Transverse colon (tissue), 4 donors: Measurements from ENCODE around the gene SCG3. TPM values are rescaled to one million over a fixed set of nuclear protein-coding genes. Genes with fewer than 3 reads are reported as not detected.

Experiments used
- DNase-seq: peaks from one replicate; pipeline ENCODE4 v3.0.0-alpha.2; 2019
- H3K27ac ChIP-seq, 4 donors: fragments of 200-600 bp; sonication (generic); 2 replicates each; pipeline ENCODE4 v1.5.1; 2016 to 2018; ENCODE audit warnings: inconsistent platforms in 4 of 4
- H3K27me3 ChIP-seq: fragments of 200-600 bp; sonication (generic); 2 replicates; pipeline ENCODE4 v1.5.1; 2017; ENCODE audit warnings: inconsistent platforms
- H3K36me3 ChIP-seq, 4 donors: fragments of 200-600 bp; sonication (generic); 2 replicates each; pipeline ENCODE4 v1.5.1; 2017 to 2019; ENCODE audit warnings: inconsistent platforms in 4 of 4
- H3K4me1 ChIP-seq, 4 donors: fragments of 200-600 bp; sonication (generic); 2 replicates each; pipeline ENCODE4 v1.5.1; 2017 to 2020; ENCODE audit warnings: inconsistent platforms in 4 of 4
- H3K4me3 ChIP-seq, 4 donors: fragments of 200-600 bp; sonication (generic); 1 replicate in 1 of 4; 2 replicates in 3 of 4; pipeline versions ENCODE4 v1.5.1 to v1.6.1; 2017 to 2019; ENCODE audit warnings: inconsistent platforms in 4 of 4
- H3K9me3 ChIP-seq, 2 donors: fragments of 200-600 bp; sonication (generic); 2 replicates each; pipeline ENCODE4 v1.5.1; 2017 to 2019; ENCODE audit warnings: inconsistent platforms in 2 of 2
- EP300 ChIP-seq: sonication (generic); formaldehyde crosslinking; IDR thresholded peaks from one replicate; pipeline ENCODE4 v1.6.1; 2017; ENCODE audit warnings: antibody characterized with exemption, low read depth
- POLR2A ChIP-seq: fragments of 450-650 bp; IDR thresholded peaks from one replicate; pipeline ENCODE4 v1.6.1; 2016; ENCODE audit warnings: antibody characterized with exemption, mild to moderate bottlenecking, moderate library complexity
- POLR2AphosphoS5 ChIP-seq, 3 donors: sonication (generic); formaldehyde crosslinking; IDR thresholded peaks; one replicate each; pipeline ENCODE4 v1.6.1; 2016; ENCODE audit warnings: antibody characterized with exemption in 3 of 3
- WGBS, 2 donors: methylation state at CpG; one replicate each; pipeline ENCODE4 v1.1.5; 2018; ENCODE audit warnings: low coverage in 1 of 2; 5-methylcytosine and 5-hydroxymethylcytosine counted together
- in situ Hi-C, 4 donors: fragments of 200-750 bp; cut with MboI; loops; one replicate each; pipeline versions ENCODE4 v1.15.0 to v1.15.1; 2017; ENCODE audit warnings: low sequenced_read_pairs in 3 of 4, low pct_ligation_motif_present in 1 of 4, low pct_unique_long_range_greater_than_20kb in 1 of 4
- intact Hi-C: fragments of 100-400 bp; cut with DNase I; formaldehyde crosslinking; loops from one replicate; pipeline ENCODE4 v1.15.1; 2023; ENCODE audit warnings: low total_unique reads
- total RNA-seq, 4 donors: library from RNA; depleted of rRNA; stranded (reverse); fragments of >200 nt; gene quantifications; one replicate each; pipeline ENCODE4 v1.1.0, GENCODE V29; 2016
- TF ChIP-seq, protein P1 (sequence below), 5 experiments: fragments of 200-600 bp in 3 of 5; fragments of 450-650 bp in 2 of 5; sonication (generic) in 3 of 5; IDR thresholded peaks; 1 replicate in 2 of 5; 2 replicates in 3 of 5; pipeline ENCODE4 v1.5.1; 2016 to 2017; ENCODE audit warnings: antibody characterized with exemption in 5 of 5, inconsistent platforms in 3 of 5, mild to moderate bottlenecking in 2 of 5, moderate library complexity in 1 of 5

The SCG3 gene
- 1 to 10 TPM in 1 of 4 donors, under 1 TPM in 2, not detected in 1; 0.55 to 3.6 (median 0.95) TPM for total RNA-seq

- WGBS, 2 donors, result 11 to 34% methylated on average over 6 to 38 of the region's 38 CpGs
- Histone ChIP-seq H3K27me3 (peaks cover 45% of the 10 kb centered on the region), H3K27ac (no peak within 1 kb of the TSS), H3K4me1 (peaks cover 0 to 8% (median 5%) of the 10 kb centered on the region in 4 donors), H3K9me3 (no peaks in the 10 kb centered on the region), H3K4me3 (peak within 1 kb of the TSS in 1 of 4 donors; percentile 19), H3K36me3 (no peaks in the 10 kb centered on the region)
- intact Hi-C loops (no loop called here), in situ Hi-C loops (no loop called here)
- TF ChIP-seq, protein P1, sequence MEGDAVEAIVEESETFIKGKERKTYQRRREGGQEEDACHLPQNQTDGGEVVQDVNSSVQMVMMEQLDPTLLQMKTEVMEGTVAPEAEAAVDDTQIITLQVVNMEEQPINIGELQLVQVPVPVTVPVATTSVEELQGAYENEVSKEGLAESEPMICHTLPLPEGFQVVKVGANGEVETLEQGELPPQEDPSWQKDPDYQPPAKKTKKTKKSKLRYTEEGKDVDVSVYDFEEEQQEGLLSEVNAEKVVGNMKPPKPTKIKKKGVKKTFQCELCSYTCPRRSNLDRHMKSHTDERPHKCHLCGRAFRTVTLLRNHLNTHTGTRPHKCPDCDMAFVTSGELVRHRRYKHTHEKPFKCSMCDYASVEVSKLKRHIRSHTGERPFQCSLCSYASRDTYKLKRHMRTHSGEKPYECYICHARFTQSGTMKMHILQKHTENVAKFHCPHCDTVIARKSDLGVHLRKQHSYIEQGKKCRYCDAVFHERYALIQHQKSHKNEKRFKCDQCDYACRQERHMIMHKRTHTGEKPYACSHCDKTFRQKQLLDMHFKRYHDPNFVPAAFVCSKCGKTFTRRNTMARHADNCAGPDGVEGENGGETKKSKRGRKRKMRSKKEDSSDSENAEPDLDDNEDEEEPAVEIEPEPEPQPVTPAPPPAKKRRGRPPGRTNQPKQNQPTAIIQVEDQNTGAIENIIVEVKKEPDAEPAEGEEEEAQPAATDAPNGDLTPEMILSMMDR (IDR thresholded peaks at IDR 0.05), result no peak
- TF ChIP-seq POLR2AphosphoS5 (IDR thresholded peaks at IDR 0.05), result no peak
- TF ChIP-seq EP300, result no peak
- peak; percentile 76 for DNase-seq
These were observed at the start of gene SCG3 for GRCh38 chr15:51681303-51681963. Gene SCG3 (plus strand): TSS chr15:51681503. CDS start chr15:51681756, 253 bp downstream.

- in situ Hi-C loops, result no loop called here
- WGBS, 2 donors, result 60 to 71% methylated on average over 1 to 3 of the region's 3 CpGs
- no peaks in the 10 kb centered on the region for H3K36me3 ChIP-seq
- no peak for DNase-seq
- TF ChIP-seq EP300 (no peak), POLR2AphosphoS5 (IDR thresholded peaks at IDR 0.05) (no peak), POLR2A (no peak)
- TF ChIP-seq, protein P1 (IDR thresholded peaks at IDR 0.05), result no peak
- H3K27me3 ChIP-seq, result no peaks in the 10 kb centered on the region
- no peaks in the 10 kb centered on the region for H3K9me3 ChIP-seq
- intact Hi-C loops, result no loop called here
- H3K4me3 ChIP-seq, result no peak overlapping the region
- no peaks in the 10 kb centered on the region for H3K4me1 ChIP-seq
- H3K27ac ChIP-seq, result no peak overlapping the region
These were observed 46.6 kb upstream of the SCG3 start for GRCh38 chr15:51634591-51635198.

DNA sequence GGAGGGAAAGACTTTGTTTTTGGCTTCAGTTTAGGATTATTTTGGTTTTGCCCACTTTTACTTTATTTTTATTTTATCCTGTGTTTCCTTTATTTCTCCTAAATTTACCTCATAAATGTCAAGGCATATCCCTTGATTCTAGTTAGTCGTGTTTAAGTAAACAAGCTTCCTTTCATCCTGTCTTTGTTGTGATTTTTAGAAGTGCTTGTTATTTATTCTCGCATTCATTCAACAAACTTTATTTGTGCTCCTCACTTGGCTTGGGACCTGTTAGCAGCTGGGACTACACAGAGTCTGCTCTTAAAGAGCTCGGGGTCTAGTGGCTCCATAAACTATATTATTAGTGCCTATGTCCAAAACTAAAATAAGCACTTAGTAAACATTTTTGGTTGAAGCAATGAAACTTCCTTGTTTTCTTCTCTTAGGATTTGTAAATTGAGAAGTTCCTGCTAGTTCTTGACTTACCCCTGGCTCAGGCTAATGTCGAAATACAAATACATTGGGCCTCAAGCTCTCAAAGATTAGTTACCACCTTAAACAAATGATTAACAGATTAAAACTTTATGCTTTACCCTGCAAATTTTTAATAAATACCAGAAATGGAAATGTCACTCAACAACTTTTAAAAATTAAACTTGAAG, 39.7 kb upstream of the SCG3 start:
- in situ Hi-C loops, result loop anchor here in 1 of 4 donors (5.0 kb wide), 1 partner anchor 136 kb away; no protein-coding TSS in a partner anchor
- intact Hi-C loops, result no loop called here
- Histone ChIP-seq H3K36me3 (no peaks in the 10 kb centered on the region), H3K4me3 (no peak overlapping the region), H3K4me1 (peaks cover 3 to 18% (median 4%) of the 10 kb centered on the region in 4 donors), H3K9me3 (no peaks in the 10 kb centered on the region), H3K27me3 (no peaks in the 10 kb centered on the region), H3K27ac (no peak overlapping the region)
- WGBS, 2 donors, result 49 to 53% methylated on average over 4 of the region's 4 CpGs
- no peak for DNase-seq
- TF ChIP-seq EP300 (no peak), POLR2A (no peak), POLR2AphosphoS5 (IDR thresholded peaks at IDR 0.05) (no peak)
- TF ChIP-seq, protein P1 (IDR thresholded peaks at IDR 0.05), result no peak

DNA sequence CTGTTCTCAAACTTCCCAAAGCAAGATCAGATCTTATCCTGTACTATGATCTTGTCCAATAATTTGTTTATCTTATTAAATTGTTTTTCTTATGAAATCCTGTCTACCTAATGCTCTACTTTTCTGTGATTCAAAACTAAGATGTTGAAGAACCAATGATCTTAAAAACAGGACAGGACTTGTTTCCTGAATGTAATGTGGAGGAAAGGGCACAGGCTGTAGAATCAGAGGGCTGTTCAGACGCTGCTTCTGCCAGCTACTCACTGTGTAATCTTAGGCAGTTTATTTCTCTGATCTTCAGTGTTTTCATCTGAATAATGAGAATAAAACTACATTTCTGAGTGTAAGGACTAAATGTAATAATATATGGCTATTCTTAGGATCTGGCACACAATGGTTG, 38.6 kb upstream of the SCG3 start:
- no peaks in the 10 kb centered on the region for H3K36me3 ChIP-seq
- no peak overlapping the region for H3K27ac ChIP-seq
- H3K27me3 ChIP-seq, result no peaks in the 10 kb centered on the region
- no peak overlapping the region for H3K4me3 ChIP-seq
- intact Hi-C loops, result no loop called here
- WGBS, 2 donors, result 13 to 43% methylated on average over 1 of the region's 1 CpG
- in situ Hi-C loops, result loop anchor here in 1 of 4 donors (5.0 kb wide), 1 partner anchor 135 kb away; no protein-coding TSS in a partner anchor
- no peaks in the 10 kb centered on the region for H3K9me3 ChIP-seq
- peaks cover 4 to 18% (median 6%) of the 10 kb centered on the region in 4 donors for H3K4me1 ChIP-seq
- no peak for DNase-seq
- TF ChIP-seq POLR2A, result no peak
